Measurements from ENCODE around the gene RUVBL1.
"Not testable (repeated sequence)": the region's sequence is repeated elsewhere in the genome, so short reads cannot be mapped to it uniquely, and the experiment has no call there.

Gene RUVBL1

DNA sequence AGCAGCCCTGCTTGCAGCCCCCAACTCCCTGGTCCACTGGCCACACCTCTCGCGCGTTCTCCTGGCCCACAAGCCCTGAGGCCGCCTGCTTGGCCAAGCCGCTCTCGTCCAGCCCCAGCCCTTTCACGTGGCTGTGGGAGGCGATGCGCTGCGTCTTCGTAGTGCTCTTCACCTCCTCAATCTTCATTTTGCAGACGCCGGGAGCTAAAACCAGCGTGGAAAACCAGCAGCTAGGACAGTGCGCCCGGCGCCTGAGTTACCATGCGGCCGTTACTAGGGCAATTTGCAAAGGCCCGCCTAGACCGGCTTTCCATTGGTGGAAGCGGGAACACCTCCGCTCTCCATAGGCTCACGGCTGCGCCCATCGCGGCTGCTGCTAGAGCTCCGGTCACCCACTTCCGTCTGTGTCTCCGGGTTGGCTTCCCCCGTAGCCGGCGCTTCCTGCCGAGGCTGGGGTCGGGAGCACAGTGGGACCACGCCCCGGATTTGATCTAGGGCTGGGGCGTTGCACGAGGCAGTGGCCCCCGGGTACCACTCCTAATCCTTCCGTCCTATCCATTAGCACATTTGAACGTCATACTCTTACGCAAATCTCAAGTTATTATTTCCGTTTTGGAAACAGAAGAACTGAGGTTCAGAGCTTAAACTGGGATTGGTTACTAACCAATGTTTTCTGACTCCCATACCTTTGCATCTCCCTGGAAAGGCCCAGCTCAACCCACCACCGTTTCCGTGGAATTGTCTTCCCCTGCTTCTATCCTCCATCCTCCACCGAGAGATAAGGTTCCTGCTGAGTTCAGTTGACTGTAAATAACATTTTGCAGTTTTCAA lies at the start of gene RUVBL1:
RUVBL1 (minus strand) TSS at position 275 of the 831 bp plus-strand sequence; CDS start at position 187, 88 bp downstream.
- peak; percentile 100 for DNase-seq

DNA sequence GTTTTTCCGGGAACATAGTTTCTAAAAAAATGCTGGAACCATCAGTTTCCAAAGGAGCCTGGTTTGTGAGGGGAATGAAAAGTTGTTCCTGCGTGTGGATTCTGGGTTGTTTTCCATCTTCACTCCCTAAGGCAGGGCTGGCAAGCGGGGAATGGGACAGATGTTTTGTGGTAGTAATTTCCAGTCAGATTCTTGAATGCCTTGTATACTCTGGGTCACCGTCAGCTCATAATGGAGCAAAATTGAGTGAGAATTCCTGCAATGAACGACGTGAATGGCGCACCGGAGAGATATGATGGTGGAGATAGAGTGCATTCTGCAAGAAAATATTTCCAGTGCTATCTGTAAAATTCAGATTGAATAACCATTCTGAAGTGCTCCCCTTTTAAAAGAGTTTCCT lies 49.6 kb upstream of the RUVBL1 start:
- DNase-seq = no peak

DNA sequence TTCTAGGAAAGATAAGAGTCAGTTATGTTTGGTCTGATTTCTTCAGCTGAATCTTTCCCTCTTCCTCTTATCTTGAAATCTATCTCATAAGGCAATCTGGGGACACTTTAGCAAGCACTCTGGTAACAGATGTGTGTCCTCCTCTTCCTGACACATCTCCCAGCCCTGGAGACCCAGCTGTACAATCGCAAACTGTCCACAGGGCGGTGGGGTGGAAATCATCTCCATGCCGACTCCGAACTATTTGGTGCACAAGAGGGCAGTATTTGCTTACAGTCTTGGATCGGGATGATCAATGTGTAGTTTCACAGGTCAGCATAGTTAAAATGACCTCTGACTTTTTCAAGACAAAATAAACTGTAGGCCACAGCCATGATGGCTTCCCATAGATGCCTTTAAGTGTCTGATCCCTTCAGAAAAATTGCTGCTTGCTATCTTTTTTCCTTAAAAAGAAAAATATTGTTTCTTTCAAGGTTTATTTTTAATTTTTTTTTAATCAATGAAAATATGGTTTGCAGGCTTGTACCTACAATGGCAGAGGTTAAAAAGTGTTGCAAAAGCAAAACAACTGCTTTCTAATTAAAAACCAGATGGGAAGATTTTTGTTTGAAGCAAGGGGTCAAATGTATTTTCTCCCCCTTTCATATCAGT lies 47.4 kb upstream of the RUVBL1 start:
- peak; percentile 82 for DNase-seq

DNA sequence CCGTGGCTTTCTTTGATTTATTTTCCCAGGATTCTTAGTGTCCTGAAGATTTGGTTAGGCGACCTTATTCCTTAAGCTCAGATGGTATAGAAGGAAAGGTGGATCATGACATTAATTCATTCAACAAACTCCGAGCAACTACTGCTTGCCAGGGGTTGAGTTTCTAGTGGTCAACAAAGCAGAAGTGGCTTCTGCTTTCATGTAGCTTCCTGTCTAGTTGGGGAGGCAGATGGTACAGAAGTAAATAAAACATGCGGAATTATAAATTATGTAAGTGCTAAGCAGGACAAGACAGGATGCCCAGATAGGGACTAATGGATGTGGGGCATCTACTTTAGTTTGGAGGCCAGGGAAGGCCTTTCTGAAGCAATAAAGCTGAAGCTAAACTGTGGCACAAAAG lies 45.2 kb upstream of the RUVBL1 start:
- no peak for DNase-seq

DNA sequence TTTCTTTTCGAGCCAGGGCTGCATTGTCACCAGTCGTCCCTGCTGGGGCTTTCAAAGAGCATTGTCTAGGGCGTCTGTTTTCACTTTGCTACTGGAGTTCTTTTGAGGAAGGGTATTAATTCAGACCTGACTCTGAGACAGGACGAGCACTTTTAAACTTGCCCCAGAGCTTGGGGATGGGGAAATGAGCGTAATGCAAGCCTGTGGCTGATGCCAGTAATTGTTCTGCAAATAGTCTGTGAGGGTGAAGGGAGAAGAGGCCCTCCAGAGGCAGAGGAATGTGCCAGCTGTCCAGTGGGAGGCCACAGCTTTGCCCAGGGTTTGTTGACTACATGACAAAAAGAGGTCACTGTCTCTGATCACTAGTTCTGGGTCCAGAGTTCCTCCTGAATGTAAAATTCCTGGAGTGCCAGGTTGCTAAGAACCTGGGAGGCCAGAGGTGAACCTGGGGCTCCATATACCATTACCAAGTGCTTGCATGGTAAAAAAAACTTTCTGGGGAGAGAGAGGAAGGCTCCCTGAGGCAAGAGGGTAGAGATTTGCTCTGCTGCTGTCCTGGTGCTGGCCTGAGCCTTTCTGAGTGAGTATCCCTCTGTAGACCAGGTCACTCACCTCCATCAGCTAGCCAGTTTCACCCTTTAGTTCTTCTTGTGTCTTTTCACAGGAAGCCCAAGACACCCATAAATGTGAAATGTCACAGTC lies 44.5 kb upstream of the RUVBL1 start:
- DNase-seq = no peak

DNA sequence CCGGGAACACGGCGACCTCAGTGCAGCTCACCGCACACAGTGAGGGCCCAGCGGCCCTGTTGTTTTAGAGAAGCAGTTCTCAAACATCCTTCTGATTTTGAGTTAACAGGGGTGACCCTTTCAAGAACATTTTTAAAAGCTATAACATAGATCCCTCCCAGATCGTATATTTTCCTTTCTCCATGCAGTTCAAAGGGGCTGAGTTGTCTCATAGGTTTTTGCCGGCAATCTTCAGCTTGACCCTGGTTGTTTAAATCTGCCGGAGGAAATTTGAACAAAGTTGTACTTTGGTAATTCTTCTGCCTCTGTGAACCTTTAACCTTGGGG lies 44.0 kb upstream of the RUVBL1 start:
- no peak for DNase-seq

DNA sequence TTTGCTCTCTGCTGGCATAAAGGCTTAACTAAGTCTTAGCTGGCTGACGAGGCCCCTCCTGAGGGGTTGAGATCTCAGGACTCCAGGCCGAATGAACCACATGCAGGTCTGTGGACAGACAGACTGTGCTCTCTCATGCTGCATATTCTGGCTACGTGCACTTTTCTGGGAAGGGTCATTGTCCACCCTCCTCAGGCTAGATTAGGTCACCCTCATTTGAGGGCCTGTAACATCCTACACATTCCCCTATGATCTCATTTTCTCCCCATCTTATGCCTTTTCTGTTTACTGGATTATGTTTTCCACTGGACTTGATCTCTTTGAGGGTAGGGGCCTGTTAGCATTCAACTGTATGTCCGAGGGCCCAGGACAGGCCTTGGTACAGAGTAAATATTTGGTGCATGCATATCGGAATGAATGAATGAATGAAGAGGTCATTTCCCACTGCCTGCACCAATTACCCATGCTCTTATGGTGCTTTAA lies 43.4 kb upstream of the RUVBL1 start:
- no peak for DNase-seq

DNA sequence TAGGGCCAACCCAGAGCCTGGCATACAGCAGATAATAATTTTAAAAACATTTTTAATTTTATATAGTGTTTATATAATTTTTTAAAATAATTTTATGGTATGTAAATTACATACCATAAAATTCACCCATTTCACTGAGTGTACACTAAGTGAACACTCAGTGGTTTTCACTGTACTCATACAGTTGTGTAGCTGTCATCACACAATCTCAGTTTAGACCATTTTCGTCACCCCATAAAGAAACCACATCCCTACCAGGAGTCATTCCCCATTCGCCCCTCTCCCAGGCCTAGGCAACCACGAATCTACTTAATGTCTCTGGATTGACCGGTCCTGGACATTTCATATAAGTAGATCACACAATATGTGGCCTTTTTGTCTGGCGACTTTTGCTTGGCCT lies 39.8 kb upstream of the RUVBL1 start:
- no peak for DNase-seq

DNA sequence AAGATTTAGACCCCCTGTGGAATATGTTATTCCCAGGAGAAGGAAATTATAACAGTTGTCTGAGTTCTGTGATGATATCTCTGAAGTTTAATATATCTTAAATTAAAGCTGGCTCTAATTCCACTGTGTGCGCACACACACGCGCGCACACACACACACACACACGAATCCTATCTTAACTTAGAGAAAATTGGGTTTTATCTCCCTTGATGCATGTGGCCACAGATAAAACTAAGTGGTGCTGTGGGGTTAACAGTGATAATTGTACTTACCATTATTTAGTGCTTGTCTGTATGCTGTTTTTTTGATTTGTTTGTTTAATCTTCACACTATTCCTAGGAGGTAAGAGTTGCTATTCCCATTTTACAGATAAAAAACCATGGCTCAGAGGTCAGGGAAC lies 37.0 kb upstream of the RUVBL1 start:
- DNase-seq = no peak

DNA sequence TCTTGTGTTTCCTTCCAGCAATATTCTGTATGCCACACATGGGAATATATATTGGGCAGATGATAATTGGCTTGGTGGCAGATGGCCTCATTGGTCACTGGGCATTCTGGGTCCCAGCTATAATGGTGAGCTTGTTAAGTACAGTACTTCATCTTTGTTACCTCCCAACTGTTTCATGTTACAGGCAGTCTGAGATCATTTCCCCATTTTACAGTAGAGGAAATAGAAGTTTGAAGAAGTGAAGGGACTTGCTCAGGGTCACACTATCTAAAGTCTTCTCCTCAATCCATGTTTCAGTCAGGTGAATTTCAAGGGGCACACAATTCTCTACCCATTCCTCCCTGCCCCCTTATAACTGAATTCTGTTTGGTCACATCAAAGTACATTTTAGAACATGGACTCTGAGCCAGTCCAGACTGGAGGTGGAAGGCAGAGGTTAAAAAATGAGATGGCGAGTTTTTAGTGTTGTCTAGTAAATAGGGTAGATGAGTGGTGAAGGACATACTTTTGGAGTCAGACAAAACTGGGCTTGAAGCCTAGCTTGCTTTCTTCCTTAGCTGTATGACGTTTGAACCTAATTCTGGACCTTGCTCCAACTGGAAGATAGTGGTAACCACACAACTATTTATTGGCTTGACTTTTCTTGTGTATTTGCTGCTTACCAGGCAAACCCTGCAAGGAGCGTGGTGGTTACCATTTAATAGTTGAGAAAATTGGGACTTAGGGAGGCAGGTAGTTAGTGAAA lies 32.2 kb upstream of the RUVBL1 start:
- DNase-seq = no peak

DNA sequence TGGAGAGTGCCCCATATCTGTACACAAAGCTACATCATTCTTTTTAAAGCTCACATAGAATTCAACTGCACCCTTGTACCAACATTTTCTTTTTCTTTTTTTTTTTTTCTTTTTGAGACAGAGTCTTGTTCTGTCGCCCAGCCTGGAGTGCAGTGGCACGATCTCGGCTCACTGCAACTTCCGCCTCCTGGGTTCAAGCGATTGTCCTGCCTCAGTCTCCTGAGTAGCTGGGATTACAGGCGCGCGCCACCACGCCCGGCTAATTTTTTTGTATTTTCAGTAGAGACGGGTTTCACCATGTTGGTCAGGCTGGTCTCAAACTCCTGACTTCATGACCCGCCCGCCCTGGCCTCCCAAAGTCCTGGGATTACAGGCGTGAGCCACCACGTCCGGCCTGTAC lies 30.7 kb upstream of the RUVBL1 start:
- not testable (repeated sequence) for DNase-seq

DNA sequence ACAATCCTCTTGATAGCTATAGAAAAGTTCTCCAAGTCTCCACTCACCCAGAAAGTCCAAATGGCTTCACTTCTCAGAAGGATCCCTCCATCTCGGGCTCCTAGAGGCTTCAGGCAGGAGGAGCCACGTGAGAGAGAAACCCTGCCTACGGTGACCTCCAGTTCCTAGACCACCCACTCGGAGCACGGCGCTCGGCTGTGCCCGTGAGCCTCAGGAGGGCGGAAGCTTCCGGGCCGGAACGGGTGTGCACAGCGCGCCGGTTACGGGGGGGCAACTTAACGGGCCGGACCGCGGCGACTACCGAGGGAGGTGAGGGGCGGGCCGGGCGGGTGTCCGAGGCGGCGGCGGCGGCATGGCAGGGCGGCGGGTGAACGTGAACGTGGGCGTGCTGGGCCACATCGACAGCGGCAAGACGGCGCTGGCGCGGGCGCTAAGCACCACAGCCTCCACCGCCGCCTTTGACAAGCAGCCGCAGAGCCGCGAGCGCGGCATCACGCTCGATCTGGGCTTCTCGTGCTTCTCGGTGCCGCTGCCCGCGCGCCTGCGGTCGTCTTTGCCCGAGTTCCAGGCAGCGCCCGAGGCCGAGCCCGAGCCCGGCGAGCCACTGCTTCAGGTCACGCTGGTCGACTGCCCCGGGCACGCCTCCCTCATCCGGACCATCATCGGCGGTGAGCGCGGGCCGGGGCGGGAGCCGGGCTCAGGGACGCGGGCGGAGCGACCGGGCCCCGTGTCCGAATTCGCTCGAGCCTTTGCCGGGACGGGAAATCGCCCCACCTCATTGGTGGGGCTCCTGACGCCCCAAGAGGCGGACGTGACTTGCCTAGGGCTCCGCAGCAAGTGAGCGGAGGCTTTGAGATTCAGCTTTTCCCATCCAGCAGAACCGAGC lies 29.8 kb upstream of the RUVBL1 start, which contains the start of gene EEFSEC:
EEFSEC (plus strand) TSS at position 326 of the 886 bp plus-strand sequence; CDS start at position 353, 27 bp downstream.
- DNase-seq = peak; percentile 93

DNA sequence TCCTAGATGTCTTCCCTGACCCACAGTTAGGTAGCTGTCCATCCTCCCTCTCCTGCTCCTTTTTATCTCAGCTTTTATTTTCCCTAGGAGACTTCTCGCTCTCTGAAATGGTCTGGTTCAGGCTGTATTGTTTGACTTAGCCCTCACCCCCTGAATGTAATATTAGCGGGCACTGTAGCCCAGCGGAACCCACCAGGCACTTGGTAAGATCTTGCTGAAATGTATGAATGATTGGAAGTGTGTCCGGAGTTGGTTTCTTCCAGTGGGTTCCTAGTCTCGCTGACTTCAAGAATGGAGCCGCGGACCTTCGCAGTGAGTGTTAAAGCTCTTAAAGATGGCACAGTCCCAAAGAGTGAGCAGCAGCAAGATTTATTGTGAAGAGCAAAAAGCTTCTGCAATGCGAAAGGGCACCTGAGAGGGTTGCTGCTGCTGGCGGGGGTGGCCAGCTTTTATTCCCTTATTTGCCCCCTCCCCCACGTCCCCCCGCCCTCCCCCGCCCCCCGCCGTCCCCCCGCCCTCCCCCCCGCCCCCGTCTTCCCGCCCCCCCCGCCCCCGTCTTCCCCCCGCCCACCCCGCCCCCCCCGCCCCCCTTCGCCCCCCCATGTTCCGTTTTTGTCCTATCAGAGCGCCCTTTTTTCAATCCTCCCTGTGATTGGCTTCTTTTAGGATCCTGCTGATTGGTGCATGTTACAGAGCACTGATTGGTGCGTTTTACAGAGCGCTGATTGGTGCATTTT lies 29.0 kb upstream of the RUVBL1 start:
- DNase-seq = peak; percentile 93

DNA sequence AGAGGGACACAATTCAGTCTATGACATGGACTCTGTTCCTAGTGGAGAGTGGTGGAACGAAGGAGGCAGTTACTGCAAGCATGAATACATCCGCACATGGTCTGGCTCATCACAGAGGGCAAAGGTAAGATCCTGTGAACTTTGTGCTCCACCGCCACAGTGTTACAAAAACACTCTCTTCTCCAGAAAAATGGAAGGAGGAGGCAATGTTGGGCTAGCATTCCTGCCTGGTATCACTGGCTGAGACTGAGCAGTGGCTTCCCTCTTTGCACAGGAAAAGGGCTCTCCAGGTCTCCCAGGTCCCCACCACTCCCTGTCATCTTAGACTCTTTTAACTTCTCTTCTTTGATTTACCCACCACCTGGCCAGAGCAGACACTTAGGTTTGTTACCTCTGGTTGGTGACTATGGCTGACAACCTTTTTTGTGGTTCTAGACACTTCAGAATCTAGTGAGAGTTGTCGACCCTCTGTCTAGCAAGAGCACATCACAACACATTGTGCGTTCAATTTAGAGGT lies 28.2 kb upstream of the RUVBL1 start:
- DNase-seq = no peak

DNA sequence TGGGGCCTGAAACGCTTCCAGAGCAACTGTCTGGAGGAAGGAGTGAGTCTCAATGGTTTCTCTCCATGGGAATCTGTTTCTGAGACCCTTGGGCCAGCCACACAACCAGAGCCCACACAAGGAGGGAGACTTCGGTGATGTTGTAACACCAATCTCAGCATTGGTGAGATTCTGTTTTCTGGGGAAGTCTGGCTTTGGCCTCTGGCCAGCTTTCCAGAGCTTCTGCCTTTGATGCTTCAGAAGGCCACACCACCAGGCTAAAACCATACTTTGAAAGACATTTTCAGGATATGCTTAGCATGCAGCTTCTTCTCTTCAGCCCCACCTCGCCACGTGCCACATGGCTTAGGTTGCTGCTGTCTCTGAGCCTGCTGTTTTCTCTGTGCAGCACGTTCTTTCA lies 26.0 kb upstream of the RUVBL1 start:
- no peak for DNase-seq

DNA sequence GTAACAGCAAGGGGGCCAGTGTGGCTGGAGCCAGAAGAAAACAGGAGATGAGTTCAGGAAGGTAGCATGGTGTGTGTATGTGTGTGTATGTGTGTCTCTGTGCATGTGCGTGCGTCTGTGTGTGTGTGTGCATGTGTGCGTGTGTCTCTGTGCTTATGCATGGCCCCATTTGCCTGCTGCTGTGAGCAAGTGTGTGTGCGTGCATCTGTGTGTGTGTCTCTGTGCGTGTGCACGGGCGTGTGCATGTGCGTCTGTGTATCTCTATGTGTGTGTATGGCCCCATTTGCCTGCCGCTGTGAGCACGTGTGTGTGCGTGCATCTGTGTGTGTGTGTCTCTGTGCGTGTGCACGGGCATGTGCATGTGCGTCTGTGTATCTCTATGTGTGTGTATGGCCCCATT lies 22.6 kb upstream of the RUVBL1 start:
- DNase-seq = no peak

DNA sequence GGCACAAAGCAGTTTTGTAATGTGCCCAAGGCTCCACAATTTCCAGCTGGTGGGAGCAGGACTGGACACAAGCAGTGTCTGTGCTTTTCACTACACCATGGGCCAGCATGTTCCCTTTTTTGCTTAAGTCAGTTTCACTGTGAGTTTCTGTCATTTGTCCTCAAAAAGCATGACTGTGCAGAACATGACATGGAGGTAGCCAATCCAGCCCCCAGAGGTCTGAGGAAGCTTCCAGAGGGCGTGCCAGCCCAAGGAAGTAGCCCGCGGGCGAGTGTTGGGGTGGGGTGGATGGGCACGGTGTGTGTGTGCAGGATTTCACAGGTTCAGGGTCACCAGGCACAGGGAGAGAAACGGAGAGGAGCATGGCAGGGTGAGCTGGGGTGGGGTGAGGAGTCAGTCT lies 21.7 kb upstream of the RUVBL1 start:
- no peak for DNase-seq

DNA sequence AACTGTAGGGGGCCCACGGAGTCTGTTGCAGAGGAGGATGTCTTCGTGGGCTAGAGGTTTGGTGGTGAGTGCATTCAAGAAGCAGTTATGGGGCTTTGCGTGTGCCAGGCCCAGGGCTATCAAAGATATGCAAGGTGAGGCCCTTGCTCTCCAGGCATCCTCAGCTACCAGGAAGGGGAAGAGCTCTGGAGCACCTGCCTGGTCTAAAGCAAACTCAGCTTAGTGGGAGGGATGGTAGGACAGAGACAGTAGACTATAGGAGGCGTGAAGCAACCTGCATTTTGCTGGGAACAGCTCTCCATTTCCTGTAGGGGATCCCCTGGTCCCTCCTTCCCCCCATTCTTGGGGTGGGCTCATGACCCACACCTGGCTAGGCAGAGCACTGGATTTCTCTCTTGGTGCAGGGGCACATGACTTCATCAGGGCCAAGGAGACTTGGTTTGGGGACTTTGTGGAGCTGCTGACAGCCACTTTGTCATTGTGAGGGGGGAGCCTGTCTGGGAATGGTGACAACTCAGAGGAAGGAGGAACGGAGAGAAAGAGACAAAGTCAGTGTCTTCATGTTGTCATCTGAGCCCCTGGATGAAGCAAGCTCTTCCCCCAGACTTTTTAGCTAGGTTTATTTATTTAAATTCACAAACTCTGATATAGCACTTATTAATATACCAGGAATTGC lies 21.0 kb upstream of the RUVBL1 start:
- DNase-seq = no peak

DNA sequence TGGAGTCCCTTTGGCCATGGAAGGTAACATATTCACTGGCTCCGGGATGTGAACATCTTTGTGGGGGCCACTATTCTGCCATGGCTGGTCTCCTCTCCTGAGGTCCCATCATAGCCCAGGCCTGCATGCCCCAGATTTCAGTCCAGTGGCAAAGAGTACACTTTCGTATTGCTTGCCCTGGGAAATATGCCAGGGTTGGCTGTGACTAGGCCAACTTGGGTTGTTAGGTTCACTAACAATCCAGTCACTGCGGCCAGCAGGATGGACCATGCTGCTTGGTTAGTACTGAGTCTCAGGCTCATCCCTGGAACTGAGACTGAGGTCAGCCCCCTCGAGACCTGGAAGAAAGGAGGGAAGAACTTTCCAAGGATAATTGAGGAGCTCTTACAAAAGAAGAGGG lies 19.9 kb upstream of the RUVBL1 start:
- no peak for DNase-seq

DNA sequence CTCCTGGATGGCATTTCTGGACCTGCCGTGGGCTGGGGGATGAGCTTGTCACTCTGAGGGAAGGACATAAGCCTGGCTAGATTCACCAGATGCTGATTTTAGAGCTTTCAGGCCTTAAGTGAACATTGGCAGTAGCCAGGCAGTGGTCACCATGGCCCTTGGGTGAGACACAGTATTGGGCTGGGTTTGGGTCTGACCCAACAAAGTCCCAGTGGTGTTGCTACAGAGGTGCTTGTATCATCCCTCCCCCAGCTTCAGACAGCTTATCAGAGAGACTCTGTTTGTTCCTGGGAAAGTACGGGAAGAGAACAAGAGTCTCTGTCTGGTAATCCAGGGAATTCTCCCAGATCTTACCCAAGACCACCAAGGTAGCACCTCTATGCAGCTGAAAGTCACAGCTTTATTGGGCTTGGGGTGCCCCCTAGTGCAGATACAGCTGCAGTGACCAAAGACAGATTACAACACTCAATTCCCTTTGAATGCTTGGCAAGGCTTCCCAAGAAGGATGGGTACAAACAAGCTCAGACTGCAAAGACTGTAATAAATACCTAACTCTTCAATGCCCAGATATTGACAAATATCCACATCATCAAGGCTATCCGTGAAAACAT lies 9.8 kb upstream of the RUVBL1 start:
- peak; percentile 81 for DNase-seq
